ENCODE measurements around the gene CCM2. TPM values are rescaled to one million over a fixed set of nuclear protein-coding genes. Genes with fewer than 3 reads are reported as not detected.

Gene CCM2
- total and polyA plus RNA-seq, 7 donors = 28.1 to 54.2 (median 34.1) TPM

- Histone ChIP-seq H3K27me3 (no peaks in the 10 kb centered on the region), H3K27ac (no peak overlapping the region), H3K4me1 (no peaks in the 10 kb centered on the region), H3K4me3 (no peak overlapping the region), H3K9me3 (no peaks in the 10 kb centered on the region), H3K36me3 (peaks cover 0 to 17% (median 6%) of the 10 kb centered on the region in 4 donors)
- 92% methylated on average over 5 of the region's 5 CpGs for WGBS, 2 donors
- DNase-seq = no peak
- intact Hi-C loops (cut with DNase I) = no loop called here
- TF ChIP-seq CTCF (IDR thresholded peaks at IDR 0.05) (no peak), EP300 (IDR thresholded peaks at IDR 0.05) (no peak), POLR2AphosphoS5 (IDR thresholded peaks at IDR 0.05) (no peak), POLR2A (IDR thresholded peaks at IDR 0.05) (no peak)
These were observed 55.0 kb downstream of the CCM2 start for GRCh38 chr7:45055016-45055415.

GRCh38 chr7:45055594-45056219, 55.7 kb downstream of the CCM2 start:
- no peaks in the 10 kb centered on the region for H3K27me3 ChIP-seq
- H3K27ac ChIP-seq = no peak overlapping the region
- DNase-seq = no peak
- 98% methylated on average over 5 of the region's 5 CpGs for WGBS, 2 donors
- H3K4me3 ChIP-seq = no peak overlapping the region
- TF ChIP-seq POLR2AphosphoS5 (IDR thresholded peaks at IDR 0.05) = no peak
- intact Hi-C loops (cut with DNase I) = no loop called here
- peaks cover 0 to 10% (median 4%) of the 10 kb centered on the region in 4 donors for H3K36me3 ChIP-seq
- no peaks in the 10 kb centered on the region for H3K9me3 ChIP-seq
- H3K4me1 ChIP-seq = no peaks in the 10 kb centered on the region

GRCh38 chr7:45057878-45058277, 57.9 kb downstream of the CCM2 start:
- DNase-seq = no peak
- Histone ChIP-seq H3K4me3 (no peak overlapping the region), H3K27ac (no peak overlapping the region), H3K36me3 (peaks cover 0 to 7% (median 3%) of the 10 kb centered on the region in 4 donors), H3K4me1 (no peaks in the 10 kb centered on the region), H3K9me3 (no peaks in the 10 kb centered on the region), H3K27me3 (no peaks in the 10 kb centered on the region)
- intact Hi-C loops (cut with DNase I) = no loop called here
- WGBS, 2 donors = 95 to 96% methylated on average over 5 of the region's 5 CpGs
- no peak for TF ChIP-seq POLR2AphosphoS5 (IDR thresholded peaks at IDR 0.05)
- TF ChIP-seq EP300 (IDR thresholded peaks at IDR 0.05) = no peak

- Histone ChIP-seq H3K9me3 (no peaks in the 10 kb centered on the region), H3K4me1 (no peaks in the 10 kb centered on the region), H3K36me3 (peaks cover 0 to 16% (median 11%) of the 10 kb centered on the region in 4 donors), H3K27me3 (no peaks in the 10 kb centered on the region), H3K4me3 (no peak overlapping the region), H3K27ac (no peak overlapping the region)
- 98% methylated on average over 3 of the region's 3 CpGs for WGBS, 2 donors
- TF ChIP-seq EP300 (IDR thresholded peaks at IDR 0.05) (no peak), CTCF (IDR thresholded peaks at IDR 0.05) (no peak), POLR2A (IDR thresholded peaks at IDR 0.05) (no peak), POLR2AphosphoS5 (IDR thresholded peaks at IDR 0.05) (no peak)
- intact Hi-C loops (cut with DNase I) = no loop called here
- no peak for DNase-seq
These were observed 60.3 kb downstream of the CCM2 start for GRCh38 chr7:45060295-45060694.

- no peak for TF ChIP-seq CTCF (IDR thresholded peaks at IDR 0.05)
- TF ChIP-seq POLR2AphosphoS5 (IDR thresholded peaks at IDR 0.05) = no peak
- no peak for TF ChIP-seq POLR2A (IDR thresholded peaks at IDR 0.05)
- H3K4me1 ChIP-seq = no peaks in the 10 kb centered on the region
- no peak overlapping the region for H3K4me3 ChIP-seq
- no peak for DNase-seq
- WGBS, 2 donors = 94 to 97% methylated on average over 2 of the region's 2 CpGs
- H3K36me3 ChIP-seq = peaks cover 7 to 24% (median 17%) of the 10 kb centered on the region in 4 donors
- no peak overlapping the region for H3K27ac ChIP-seq
- no peaks in the 10 kb centered on the region for H3K27me3 ChIP-seq
- intact Hi-C loops (cut with DNase I) = no loop called here
- H3K9me3 ChIP-seq = no peaks in the 10 kb centered on the region
These were observed 61.4 kb downstream of the CCM2 start for GRCh38 chr7:45061352-45061751.
